Skeletal muscle satellite cell (primary cell): Measurements from ENCODE around the gene SEMA4D.

Experiments used
- H3K27me3 ChIP-seq: 2 replicates; pipeline ENCODE4 v1.7.0; 2013; ENCODE audit warnings: low read length; ENCODE audit not compliant: control insufficient read depth, insufficient read depth
- H3K36me3 ChIP-seq: 2 replicates; pipeline ENCODE4 v1.7.0; 2013; ENCODE audit warnings: mild to moderate bottlenecking, control low read depth, low read length; ENCODE audit not compliant: insufficient read depth
- H3K4me1 ChIP-seq: 2 replicates; pipeline ENCODE4 v1.7.0; 2013; ENCODE audit warnings: low read length; ENCODE audit not compliant: control insufficient read depth, insufficient read depth
- H3K4me2 ChIP-seq: 2 replicates; pipeline ENCODE4 v1.7.0; 2013; ENCODE audit warnings: mild to moderate bottlenecking, low read length
- H3K4me3 ChIP-seq: 2 replicates; pipeline ENCODE4 v1.7.0; 2013; ENCODE audit warnings: low read length
- H3K9ac ChIP-seq: 2 replicates; pipeline ENCODE4 v1.7.0; 2013; ENCODE audit warnings: mild to moderate bottlenecking, low read depth, low read length, moderate library complexity
- H3K9me3 ChIP-seq: replicated peaks from 2 replicates; pipeline ENCODE4 v1.7.0; 2013; ENCODE audit warnings: mild to moderate bottlenecking, control low read depth, low read length

Gene SEMA4D

GRCh38 chr9:89460551-89460950, 37.4 kb downstream of the SEMA4D start:
- Histone ChIP-seq H3K4me3 (no peak overlapping the region), H3K4me2 (no peak overlapping the region), H3K4me1 (peaks cover 5% of the 10 kb centered on the region), H3K9ac (no peak overlapping the region), H3K36me3 (no peaks in the 10 kb centered on the region), H3K9me3 (no peaks in the 10 kb centered on the region), H3K27me3 (no peaks in the 10 kb centered on the region)

- Histone ChIP-seq H3K4me1 (peaks cover 5% of the 10 kb centered on the region), H3K36me3 (no peaks in the 10 kb centered on the region)
These were observed 39.0 kb downstream of the SEMA4D start for GRCh38 chr9:89458768-89459496.

GRCh38 chr9:89457376-89457855, 40.5 kb downstream of the SEMA4D start:
- H3K9me3 ChIP-seq = no peaks in the 10 kb centered on the region
- H3K27me3 ChIP-seq = no peaks in the 10 kb centered on the region
- H3K4me2 ChIP-seq = no peak overlapping the region
- peaks cover 5% of the 10 kb centered on the region for H3K4me1 ChIP-seq
- no peak overlapping the region for H3K9ac ChIP-seq
- no peak overlapping the region for H3K4me3 ChIP-seq
- no peaks in the 10 kb centered on the region for H3K36me3 ChIP-seq

More at GRCh38 chr9:89458768-89459496, 39.0 kb downstream of the SEMA4D start:
- Histone ChIP-seq H3K4me2 (no peak overlapping the region), H3K27me3 (no peaks in the 10 kb centered on the region), H3K9ac (no peak overlapping the region), H3K9me3 (no peaks in the 10 kb centered on the region), H3K4me3 (no peak overlapping the region)

- no peak overlapping the region for H3K9ac ChIP-seq
- H3K9me3 ChIP-seq = no peaks in the 10 kb centered on the region
- H3K36me3 ChIP-seq = no peaks in the 10 kb centered on the region
- no peak overlapping the region for H3K4me3 ChIP-seq
- H3K4me1 ChIP-seq = no peaks in the 10 kb centered on the region
- H3K27me3 ChIP-seq = no peaks in the 10 kb centered on the region
- no peak overlapping the region for H3K4me2 ChIP-seq
These were observed 42.5 kb downstream of the SEMA4D start for GRCh38 chr9:89455356-89455824.

- Histone ChIP-seq H3K9me3 (no peaks in the 10 kb centered on the region), H3K4me3 (no peak overlapping the region), H3K27me3 (no peaks in the 10 kb centered on the region), H3K9ac (no peak overlapping the region), H3K36me3 (no peaks in the 10 kb centered on the region), H3K4me2 (no peak overlapping the region), H3K4me1 (no peaks in the 10 kb centered on the region)
These were observed 43.2 kb downstream of the SEMA4D start for GRCh38 chr9:89454498-89455355.

- Histone ChIP-seq H3K4me3 (no peak overlapping the region), H3K4me2 (no peak overlapping the region), H3K9me3 (no peaks in the 10 kb centered on the region), H3K27me3 (no peaks in the 10 kb centered on the region), H3K36me3 (no peaks in the 10 kb centered on the region), H3K4me1 (no peaks in the 10 kb centered on the region), H3K9ac (no peak overlapping the region)
These were observed 44.5 kb downstream of the SEMA4D start for GRCh38 chr9:89453452-89453851.

- Histone ChIP-seq H3K9ac (no peak overlapping the region), H3K36me3 (no peaks in the 10 kb centered on the region), H3K4me3 (no peak overlapping the region), H3K4me2 (no peak overlapping the region), H3K9me3 (no peaks in the 10 kb centered on the region), H3K4me1 (no peaks in the 10 kb centered on the region), H3K27me3 (no peaks in the 10 kb centered on the region)
These were observed 45.4 kb downstream of the SEMA4D start for GRCh38 chr9:89452561-89452960.

GRCh38 chr9:89450213-89450612, 47.7 kb downstream of the SEMA4D start:
- Histone ChIP-seq H3K4me3 (no peak overlapping the region), H3K4me2 (no peak overlapping the region), H3K9ac (no peak overlapping the region), H3K27me3 (no peaks in the 10 kb centered on the region), H3K36me3 (no peaks in the 10 kb centered on the region), H3K9me3 (no peaks in the 10 kb centered on the region), H3K4me1 (no peaks in the 10 kb centered on the region)

GRCh38 chr9:89449261-89449671, 48.6 kb downstream of the SEMA4D start:
- H3K9me3 ChIP-seq = no peaks in the 10 kb centered on the region
- H3K36me3 ChIP-seq = no peaks in the 10 kb centered on the region
- H3K9ac ChIP-seq = no peak overlapping the region
- no peak overlapping the region for H3K4me3 ChIP-seq
- no peaks in the 10 kb centered on the region for H3K27me3 ChIP-seq
- H3K4me2 ChIP-seq = no peak overlapping the region
- no peaks in the 10 kb centered on the region for H3K4me1 ChIP-seq

GRCh38 chr9:89448821-89449220, 49.1 kb downstream of the SEMA4D start:
- Histone ChIP-seq H3K9me3 (no peaks in the 10 kb centered on the region), H3K4me2 (no peak overlapping the region), H3K9ac (no peak overlapping the region), H3K27me3 (no peaks in the 10 kb centered on the region), H3K4me3 (no peak overlapping the region), H3K36me3 (no peaks in the 10 kb centered on the region), H3K4me1 (no peaks in the 10 kb centered on the region)

GRCh38 chr9:89448381-89448780, 49.5 kb downstream of the SEMA4D start:
- H3K4me1 ChIP-seq = no peaks in the 10 kb centered on the region
- H3K4me2 ChIP-seq = no peak overlapping the region
- H3K4me3 ChIP-seq = no peak overlapping the region
- no peaks in the 10 kb centered on the region for H3K9me3 ChIP-seq
- H3K27me3 ChIP-seq = no peaks in the 10 kb centered on the region
- no peak overlapping the region for H3K9ac ChIP-seq
- H3K36me3 ChIP-seq = no peaks in the 10 kb centered on the region
